ACC112 (cell line): ENCODE measurements around the gene OR10G2.
"Not testable (repeated sequence)": the region's sequence is repeated elsewhere in the genome, so short reads cannot be mapped to it uniquely, and the experiment has no call there.

Experiments
- H2AFZ ChIP-seq: fragments of 200-600 bp; sonication (generic); one replicate; pipeline ENCODE4 v1.6.0; 2017; ENCODE audit warnings: antibody characterized with exemption, low read length; ENCODE audit not compliant: unreplicated experiment
- H3K27ac ChIP-seq: fragments of 200-600 bp; sonication (generic); 2 replicates; pipeline ENCODE4 v1.5.1; 2014; ENCODE audit warnings: low read depth, mild to moderate bottlenecking, antibody characterized with exemption, low read length, moderate library complexity
- H3K27me3 ChIP-seq: fragments of 200-600 bp; sonication (generic); 2 replicates; pipeline ENCODE4 v1.6.1; 2014; ENCODE audit warnings: mild to moderate bottlenecking, antibody characterized with exemption, low read length, moderate library complexity, mixed read lengths; ENCODE audit not compliant: insufficient read depth
- H3K36me3 ChIP-seq: fragments of 200-600 bp; sonication (generic); 2 replicates; pipeline ENCODE4 v1.6.1; 2016; ENCODE audit warnings: mild to moderate bottlenecking, antibody characterized with exemption, low read length, moderate library complexity, mixed read lengths; ENCODE audit not compliant: insufficient read depth
- H3K4me1 ChIP-seq: fragments of 200-600 bp; sonication (generic); one replicate; pipeline ENCODE4 v1.6.1; 2016; ENCODE audit warnings: low read length, mixed read lengths; ENCODE audit not compliant: insufficient read depth, unreplicated experiment, control insufficient read depth
- H3K4me3 ChIP-seq: fragments of 200-600 bp; sonication (generic); 2 replicates; pipeline ENCODE4 v1.5.1; 2014; ENCODE audit warnings: mild to moderate bottlenecking, low read depth, low read length
- H3K79me2 ChIP-seq: fragments of 200-600 bp; sonication (generic); one replicate; pipeline ENCODE4 v1.6.0; 2016; ENCODE audit warnings: low read length; ENCODE audit not compliant: control insufficient read depth, unreplicated experiment, insufficient read depth

Gene OR10G2

DNA sequence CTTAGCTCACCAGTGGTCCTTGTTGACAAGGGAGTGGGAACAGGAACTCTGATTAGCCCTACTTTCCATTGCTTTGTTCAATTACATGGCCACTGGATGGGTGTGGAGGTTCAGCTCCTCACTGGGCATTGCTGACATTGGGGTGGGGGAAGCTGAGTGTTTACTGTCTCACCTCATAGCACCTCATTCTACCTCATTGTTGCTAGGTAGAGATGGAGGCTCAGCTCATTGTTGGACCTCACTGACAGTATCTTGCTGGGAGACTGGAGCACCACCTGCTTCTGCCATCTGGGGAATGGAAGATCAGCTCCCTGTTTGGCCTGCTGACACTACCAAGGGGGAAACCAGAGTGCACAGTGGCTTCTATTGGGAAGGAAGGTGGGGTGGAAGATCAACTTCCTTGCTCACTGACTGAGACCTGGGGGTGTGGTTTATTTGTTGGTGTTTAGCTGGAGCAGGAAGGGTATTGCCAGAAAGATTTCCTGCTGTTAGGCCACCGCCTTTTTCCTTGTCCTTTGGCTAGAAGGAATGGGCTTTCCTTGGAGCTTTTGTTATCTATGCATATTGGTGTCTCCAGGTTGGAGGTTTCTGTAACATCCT, 17.6 kb upstream of the OR10G2 start:
- H2AFZ ChIP-seq = no peak overlapping the region
- H3K4me1 ChIP-seq = no peaks in the 10 kb centered on the region
- H3K27ac ChIP-seq = no peak overlapping the region
- H3K79me2 ChIP-seq = no peaks in the 10 kb centered on the region
- no peaks in the 10 kb centered on the region for H3K27me3 ChIP-seq
- H3K36me3 ChIP-seq = no peaks in the 10 kb centered on the region
- no peak overlapping the region for H3K4me3 ChIP-seq

- Histone ChIP-seq H3K27me3 (no peaks in the 10 kb centered on the region), H3K4me3 (no peak overlapping the region)
Observed at GRCh38 chr14:21647380-21647779, 12.6 kb upstream of the OR10G2 start.

GRCh38 chr14:21643407-21643806, 8.7 kb upstream of the OR10G2 start:
- Histone ChIP-seq H3K36me3 (no peaks in the 10 kb centered on the region), H3K27ac (no peak overlapping the region), H3K79me2 (no peaks in the 10 kb centered on the region), H3K4me1 (no peaks in the 10 kb centered on the region), H3K4me3 (no peak overlapping the region), H2AFZ (no peak overlapping the region), H3K27me3 (peaks cover 6% of the 10 kb centered on the region; the same call in 1 of the 2 replicates)

More at GRCh38 chr14:21647380-21647779, 12.6 kb upstream of the OR10G2 start:
- no peak overlapping the region for H3K27ac ChIP-seq
- H3K4me1 ChIP-seq = no peaks in the 10 kb centered on the region
- no peaks in the 10 kb centered on the region for H3K36me3 ChIP-seq
- H2AFZ ChIP-seq = peak overlapping the region; percentile 25
- no peaks in the 10 kb centered on the region for H3K79me2 ChIP-seq

DNA sequence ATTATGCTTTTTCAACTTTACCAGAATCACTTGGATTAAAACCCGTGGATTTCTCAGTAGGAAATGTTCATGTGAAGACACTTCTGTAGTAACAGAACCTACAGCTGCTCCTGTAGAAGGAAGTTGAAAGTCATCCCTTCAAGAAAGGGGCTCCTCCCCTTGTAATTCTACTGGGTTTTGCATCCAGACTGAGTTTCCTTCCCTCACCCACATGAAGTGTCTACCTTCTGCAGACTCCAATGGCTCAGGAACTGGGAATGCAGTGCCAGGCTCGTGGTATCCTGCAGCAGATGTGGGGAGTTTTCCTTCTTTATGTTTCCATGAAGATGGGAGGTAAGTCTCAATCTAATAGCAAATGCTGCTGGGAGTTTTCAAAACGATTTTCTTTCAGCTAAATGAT, 7.9 kb upstream of the OR10G2 start:
- H3K27me3 ChIP-seq = peaks cover 6% of the 10 kb centered on the region; the same call in 1 of the 2 replicates
- H2AFZ ChIP-seq = no peak overlapping the region
- H3K36me3 ChIP-seq = no peaks in the 10 kb centered on the region
- no peak overlapping the region for H3K4me3 ChIP-seq
- H3K4me1 ChIP-seq = no peaks in the 10 kb centered on the region
- no peaks in the 10 kb centered on the region for H3K79me2 ChIP-seq
- H3K27ac ChIP-seq = no peak overlapping the region

DNA sequence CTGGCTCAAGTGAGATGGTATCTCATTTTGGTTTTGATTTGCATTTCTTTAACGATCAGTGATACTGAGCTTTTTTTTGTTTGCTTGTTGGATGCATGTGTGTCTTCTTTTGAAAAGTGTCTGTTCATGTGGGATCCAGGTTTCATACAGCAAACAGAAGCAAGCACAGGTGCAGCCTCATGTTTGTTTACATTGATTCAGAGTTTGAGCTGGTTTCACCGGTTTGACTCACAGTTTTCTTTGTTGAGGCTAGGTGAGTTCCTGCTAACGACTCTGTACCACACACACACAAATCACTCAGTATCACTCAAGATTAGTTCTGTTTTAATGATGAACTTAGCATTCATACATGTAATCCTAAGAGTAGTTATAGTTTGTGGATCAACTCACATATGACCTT, 3.7 kb downstream of the OR10G2 start:
- H3K79me2 ChIP-seq = no peaks in the 10 kb centered on the region
- H3K36me3 ChIP-seq = no peaks in the 10 kb centered on the region
- H3K4me3 ChIP-seq = no peak overlapping the region
- H3K4me1 ChIP-seq = no peaks in the 10 kb centered on the region
- peaks cover 36% of the 10 kb centered on the region for H3K27me3 ChIP-seq
- H3K27ac ChIP-seq = no peak overlapping the region
- no peak overlapping the region for H2AFZ ChIP-seq

- not testable (repeated sequence) for H3K4me1 ChIP-seq, H3K36me3 ChIP-seq, H3K27ac ChIP-seq, H3K4me3 ChIP-seq, H3K79me2 ChIP-seq, H2AFZ ChIP-seq
- H3K27me3 ChIP-seq = peaks cover 33% of the 10 kb centered on the region
Observed at GRCh38 chr14:21630503-21630902, 4.2 kb downstream of the OR10G2 start.

- no peak overlapping the region for H3K27ac ChIP-seq
- no peaks in the 10 kb centered on the region for H3K36me3 ChIP-seq
- H3K4me3 ChIP-seq = no peak overlapping the region
- no peaks in the 10 kb centered on the region for H3K4me1 ChIP-seq
- H3K79me2 ChIP-seq = no peaks in the 10 kb centered on the region
- H3K27me3 ChIP-seq = peaks cover 27% of the 10 kb centered on the region
- no peak overlapping the region for H2AFZ ChIP-seq
Observed at GRCh38 chr14:21626491-21627230, 8.1 kb downstream of the OR10G2 start.

DNA sequence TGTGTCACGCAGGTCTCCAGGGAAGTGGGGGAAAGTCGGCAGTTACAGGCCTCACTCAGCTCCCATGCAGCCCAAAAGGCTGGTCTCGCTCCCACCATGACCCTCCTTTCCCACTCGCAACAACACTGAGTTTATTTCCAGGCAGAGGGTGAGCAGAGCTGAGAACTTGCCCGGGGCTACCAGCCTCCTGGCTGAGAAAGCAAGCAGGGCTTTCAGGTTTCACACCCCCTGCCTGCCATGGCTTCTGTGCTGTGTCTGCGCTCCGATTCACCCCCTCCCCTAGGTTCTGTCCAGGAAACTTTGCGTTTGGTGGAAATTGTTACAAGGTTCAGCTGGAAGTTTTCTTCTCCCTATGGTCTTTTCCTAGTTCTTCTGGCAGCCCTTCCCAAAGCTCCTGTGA, 17.1 kb downstream of the OR10G2 start:
- Histone ChIP-seq H3K27me3 (peaks cover 24% of the 10 kb centered on the region), H2AFZ (no peak overlapping the region), H3K36me3 (no peaks in the 10 kb centered on the region)

DNA sequence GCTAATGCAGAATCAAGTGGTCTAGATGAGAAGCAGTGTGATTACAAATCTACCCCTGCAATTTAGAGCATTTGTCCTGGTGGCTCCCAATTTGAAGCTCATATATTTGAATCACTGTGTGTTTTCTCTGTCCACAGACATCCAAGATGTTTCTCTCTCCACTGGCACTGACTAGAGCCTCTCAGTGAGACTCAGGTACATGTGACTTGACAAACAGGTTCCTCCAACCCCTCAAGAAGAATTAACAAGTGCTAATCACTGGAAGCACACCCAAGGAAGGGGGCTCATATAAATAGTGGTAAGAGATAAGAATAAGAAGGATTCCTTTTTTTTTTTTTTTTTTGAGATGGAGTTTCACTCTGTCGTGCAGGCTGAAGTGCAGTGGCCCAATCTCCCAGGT, 20.5 kb downstream of the OR10G2 start:
- no peak overlapping the region for H3K4me3 ChIP-seq
- no peaks in the 10 kb centered on the region for H3K36me3 ChIP-seq
- H3K79me2 ChIP-seq = no peaks in the 10 kb centered on the region
- no peaks in the 10 kb centered on the region for H3K4me1 ChIP-seq
- H2AFZ ChIP-seq = no peak overlapping the region
- peaks cover 28% of the 10 kb centered on the region for H3K27me3 ChIP-seq
- no peak overlapping the region for H3K27ac ChIP-seq

More for the DNA sequence above, 17.1 kb downstream of the OR10G2 start:
- no peaks in the 10 kb centered on the region for H3K79me2 ChIP-seq
- H3K27ac ChIP-seq = no peak overlapping the region
- no peaks in the 10 kb centered on the region for H3K4me1 ChIP-seq
- no peak overlapping the region for H3K4me3 ChIP-seq

- no peak overlapping the region for H3K27ac ChIP-seq
- H2AFZ ChIP-seq = no peak overlapping the region
- H3K79me2 ChIP-seq = no peaks in the 10 kb centered on the region
- H3K4me1 ChIP-seq = no peaks in the 10 kb centered on the region
- peaks cover 33% of the 10 kb centered on the region for H3K27me3 ChIP-seq
- H3K36me3 ChIP-seq = no peaks in the 10 kb centered on the region
- no peak overlapping the region for H3K4me3 ChIP-seq
Observed at GRCh38 chr14:21612324-21612723, 22.4 kb downstream of the OR10G2 start.

DNA sequence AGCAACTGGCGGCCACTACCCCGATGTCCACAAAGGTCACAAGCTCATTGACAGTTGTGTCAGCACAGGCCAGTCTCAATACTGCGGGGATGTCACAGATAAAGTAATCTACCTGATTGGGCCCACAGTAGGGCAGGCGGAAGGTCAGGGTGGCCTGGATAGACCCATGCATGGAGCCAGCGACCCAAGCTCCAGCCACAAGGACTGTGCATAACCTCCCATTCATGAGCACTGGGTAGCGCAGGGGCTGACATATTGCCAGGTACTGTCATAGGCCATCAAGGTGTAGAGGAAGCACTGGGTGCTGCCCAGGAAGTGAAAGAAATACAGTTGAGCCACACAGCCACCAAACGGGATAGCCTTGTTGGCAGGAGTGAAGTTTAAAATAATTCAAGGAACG, 32.6 kb downstream of the OR10G2 start:
- H2AFZ ChIP-seq, H3K27ac ChIP-seq, H3K79me2 ChIP-seq, H3K36me3 ChIP-seq, H3K4me3 ChIP-seq, H3K4me1 ChIP-seq: not testable (repeated sequence)
- peaks cover 50% of the 10 kb centered on the region for H3K27me3 ChIP-seq
